Endothelial cell of hepatic sinusoid (primary cell): ENCODE results near the gene TMEM52.
"Not testable (repeated sequence)": the region's sequence is repeated elsewhere in the genome, so short reads cannot be mapped to it uniquely, and the experiment has no call there.

Experiments
- in situ Hi-C: cut with HindIII; loops from 2 replicates; pipeline ENCODE4 v1.10.0; 2017; ENCODE audit warnings: low sequenced_read_pairs

Gene TMEM52

GRCh38 chr1:1895456-1896336 is 23.4 kb downstream of the TMEM52 start:
- in situ Hi-C loops, result no loop called here

- in situ Hi-C loops, result no loop called here
Observed at GRCh38 chr1:1895060-1895418, 24.0 kb downstream of the TMEM52 start.

GRCh38 chr1:1894354-1895059 is 24.6 kb downstream of the TMEM52 start:
- in situ Hi-C loops, result no loop called here

- in situ Hi-C loops, result no loop called here
Observed at GRCh38 chr1:1893997-1894353, 25.1 kb downstream of the TMEM52 start.

GRCh38 chr1:1893291-1893985 is 25.6 kb downstream of the TMEM52 start:
- in situ Hi-C loops, result no loop called here

- in situ Hi-C loops, result no loop called here
Observed at GRCh38 chr1:1892763-1893120, 26.3 kb downstream of the TMEM52 start.

- in situ Hi-C loops, result no loop called here
Observed at GRCh38 chr1:1892079-1892762, 26.9 kb downstream of the TMEM52 start.

GRCh38 chr1:1891349-1892078 is 27.6 kb downstream of the TMEM52 start:
- in situ Hi-C loops, result no loop called here

GRCh38 chr1:1890506-1891348 is 28.4 kb downstream of the TMEM52 start, which contains the start of gene GNB1:
TSS of gene GNB1 (minus strand) at chr1:1891087. CDS start at chr1:1825453, 65,634 bp downstream.
- in situ Hi-C loops, result no loop called here

GRCh38 chr1:1889847-1890505 is 29.1 kb downstream of the TMEM52 start:
- in situ Hi-C loops, result loop anchor here (5.0 kb wide), 2 partner anchors 68 to 133 kb away; no protein-coding TSS in a partner anchor

- in situ Hi-C loops, result loop anchor here (5.0 kb wide), 2 partner anchors 67 to 132 kb away; no protein-coding TSS in a partner anchor
Observed at GRCh38 chr1:1889090-1889750, 29.9 kb downstream of the TMEM52 start.

- in situ Hi-C loops, result not testable (repeated sequence)
Observed at GRCh38 chr1:1883890-1884289, 35.2 kb downstream of the TMEM52 start.

- in situ Hi-C loops, result no loop called here
Observed at GRCh38 chr1:1883092-1883873, 35.8 kb downstream of the TMEM52 start.

- in situ Hi-C loops, result no loop called here
Observed at GRCh38 chr1:1881727-1882126, 37.4 kb downstream of the TMEM52 start.

GRCh38 chr1:1880617-1881312 is 38.3 kb downstream of the TMEM52 start:
- in situ Hi-C loops, result no loop called here

GRCh38 chr1:1879942-1880341 is 39.1 kb downstream of the TMEM52 start:
- in situ Hi-C loops, result no loop called here

- in situ Hi-C loops, result no loop called here
Observed at GRCh38 chr1:1877865-1878436, 41.1 kb downstream of the TMEM52 start.
